Tracheal epithelial cell (primary cell): ENCODE results near the gene IRS1. TPM values are rescaled to one million over a fixed set of nuclear protein-coding genes. Genes with fewer than 3 reads are reported as not detected.

Experiments used
- total RNA-seq: library from RNA; depleted of rRNA; stranded (reverse); fragments of >200 nt; gene quantifications from 2 replicates; pipeline ENCODE4 v1.2.1, GENCODE V29; 2014

Gene IRS1, protein sequence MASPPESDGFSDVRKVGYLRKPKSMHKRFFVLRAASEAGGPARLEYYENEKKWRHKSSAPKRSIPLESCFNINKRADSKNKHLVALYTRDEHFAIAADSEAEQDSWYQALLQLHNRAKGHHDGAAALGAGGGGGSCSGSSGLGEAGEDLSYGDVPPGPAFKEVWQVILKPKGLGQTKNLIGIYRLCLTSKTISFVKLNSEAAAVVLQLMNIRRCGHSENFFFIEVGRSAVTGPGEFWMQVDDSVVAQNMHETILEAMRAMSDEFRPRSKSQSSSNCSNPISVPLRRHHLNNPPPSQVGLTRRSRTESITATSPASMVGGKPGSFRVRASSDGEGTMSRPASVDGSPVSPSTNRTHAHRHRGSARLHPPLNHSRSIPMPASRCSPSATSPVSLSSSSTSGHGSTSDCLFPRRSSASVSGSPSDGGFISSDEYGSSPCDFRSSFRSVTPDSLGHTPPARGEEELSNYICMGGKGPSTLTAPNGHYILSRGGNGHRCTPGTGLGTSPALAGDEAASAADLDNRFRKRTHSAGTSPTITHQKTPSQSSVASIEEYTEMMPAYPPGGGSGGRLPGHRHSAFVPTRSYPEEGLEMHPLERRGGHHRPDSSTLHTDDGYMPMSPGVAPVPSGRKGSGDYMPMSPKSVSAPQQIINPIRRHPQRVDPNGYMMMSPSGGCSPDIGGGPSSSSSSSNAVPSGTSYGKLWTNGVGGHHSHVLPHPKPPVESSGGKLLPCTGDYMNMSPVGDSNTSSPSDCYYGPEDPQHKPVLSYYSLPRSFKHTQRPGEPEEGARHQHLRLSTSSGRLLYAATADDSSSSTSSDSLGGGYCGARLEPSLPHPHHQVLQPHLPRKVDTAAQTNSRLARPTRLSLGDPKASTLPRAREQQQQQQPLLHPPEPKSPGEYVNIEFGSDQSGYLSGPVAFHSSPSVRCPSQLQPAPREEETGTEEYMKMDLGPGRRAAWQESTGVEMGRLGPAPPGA (N-terminal part only)
- 16.2 and 17.6 TPM in 2 replicates for total RNA-seq

DNA sequence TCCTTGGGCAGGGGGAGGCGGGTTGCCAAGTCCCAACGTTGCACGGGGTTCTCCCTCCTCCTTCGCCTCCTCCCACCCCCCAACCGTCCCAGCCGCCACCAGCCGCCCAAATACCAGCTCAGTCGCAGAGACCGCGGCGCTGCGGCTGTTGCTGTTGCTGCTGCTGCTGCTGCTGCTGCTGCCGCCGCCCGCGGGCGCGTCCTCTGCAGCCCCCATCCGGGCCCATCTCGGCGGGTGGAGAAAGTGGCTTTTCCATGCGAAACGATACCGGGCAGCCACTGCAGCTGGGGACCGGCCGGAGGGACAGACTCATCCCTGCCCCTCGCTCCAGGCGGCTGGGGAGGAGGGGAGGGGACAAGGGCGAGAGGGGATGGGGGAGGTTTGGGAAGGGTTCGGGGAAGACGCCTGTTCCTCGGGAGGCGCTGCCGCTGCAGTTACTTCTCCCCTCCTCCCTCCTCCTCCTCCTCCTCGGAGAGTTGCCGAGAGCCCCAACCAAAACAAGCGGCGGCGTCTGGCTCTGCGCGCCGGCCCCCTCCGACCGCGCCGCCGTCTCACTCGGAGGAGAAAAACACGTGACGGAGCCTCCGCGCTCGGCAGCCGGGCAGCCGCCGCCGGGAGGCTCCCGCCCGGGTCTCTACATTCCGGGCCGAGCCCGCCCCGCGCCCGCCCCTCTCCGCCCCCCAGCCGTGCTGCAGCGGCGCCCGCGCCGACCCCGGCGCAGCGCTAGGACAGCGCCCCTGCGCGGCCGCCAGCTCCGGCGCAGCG lies at the start of gene IRS1:
TSS of gene IRS1 (minus strand) at position 610 of the 765 bp plus-strand sequence. CDS start 1,082 bp downstream, outside the sequence.

DNA sequence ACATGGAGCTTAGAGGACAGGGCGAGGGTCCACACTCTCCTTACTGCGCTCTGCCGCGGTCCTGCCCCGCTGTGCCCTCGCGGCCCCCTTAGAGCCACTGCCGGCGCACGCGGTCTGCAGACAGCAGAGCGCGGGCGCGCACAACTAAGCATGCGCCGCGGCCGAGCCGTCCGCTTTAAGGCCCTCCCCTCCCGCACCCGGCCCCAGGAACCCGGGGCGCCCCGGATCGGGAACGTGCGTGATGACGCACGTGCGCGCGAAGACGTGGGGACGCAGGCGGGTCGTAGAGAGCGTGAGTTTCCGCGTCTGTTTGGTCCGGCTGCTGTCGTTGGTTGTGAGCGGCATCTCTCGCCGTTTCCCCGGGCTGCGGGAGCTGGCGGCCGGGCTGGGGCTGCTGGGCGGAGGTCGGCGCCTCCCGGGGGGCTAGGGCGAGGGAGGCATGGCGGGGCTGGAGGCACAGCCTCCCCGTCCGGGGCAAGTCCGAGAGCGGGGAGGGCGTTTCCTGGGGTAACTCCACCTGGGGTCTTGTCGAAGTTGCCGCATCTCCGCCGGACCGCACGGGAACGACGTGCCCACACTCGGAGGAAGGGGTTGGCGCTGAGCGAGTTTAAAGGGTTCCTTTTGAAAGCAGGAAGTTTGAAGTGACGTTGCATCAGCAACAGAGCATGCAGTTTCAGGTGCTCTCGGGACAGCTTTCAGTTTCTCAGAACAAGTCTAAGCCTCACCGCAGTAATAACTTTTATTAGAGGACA lies 36.4 kb upstream of the IRS1 start, which contains the start of gene RHBDD1:
TSS of gene RHBDD1 (plus strand) at position 259 of the 752 bp plus-strand sequence. CDS start 28,640 bp downstream, outside the sequence.

Other genes with a start within 250 kb of the IRS1 start
- gene RHBDD1, start 36.2 kb upstream of the IRS1 start, total RNA-seq = 21.7 and 39.0 TPM in 2 replicates